ENCODE measurements around the gene FAAH. TPM values are rescaled to one million over a fixed set of nuclear protein-coding genes. Genes with fewer than 3 reads are reported as not detected.

Gene FAAH
- 0.53 and 0.70 TPM in 2 replicates for total RNA-seq (ENCODE audit: low replicate concordance)

GRCh38 chr1:46394108-46394871 lies at the start of gene FAAH:
Gene FAAH, plus strand, starts transcription at chr1:46394317. Its CDS starts 32 bp downstream, at chr1:46394349.

Other genes starting within 250 kb of the FAAH start
- 0.35 and 0.68 TPM in 2 replicates for gene TSPAN1, start 219.2 kb upstream of the FAAH start, total RNA-seq (ENCODE audit: low replicate concordance)
- gene P3R3URF, start 217.8 kb upstream of the FAAH start, total RNA-seq (ENCODE audit: low replicate concordance) = not detected in 2 replicates
- gene POMGNT1, start 195.9 kb upstream of the FAAH start, total RNA-seq (ENCODE audit: low replicate concordance) = 26.1 and 46.4 TPM in 2 replicates
- 3.5 and 5.5 TPM in 2 replicates for gene LURAP1, start 191.0 kb upstream of the FAAH start, total RNA-seq (ENCODE audit: low replicate concordance)
- gene RAD54L, start 146.6 kb upstream of the FAAH start, total RNA-seq (ENCODE audit: low replicate concordance) = 0.82 and 1.6 TPM in 2 replicates
- gene LRRC41, start 90.7 kb upstream of the FAAH start, total RNA-seq (ENCODE audit: low replicate concordance) = 36.2 and 66.6 TPM in 2 replicates
- gene UQCRH, start 90.6 kb upstream of the FAAH start, total RNA-seq (ENCODE audit: low replicate concordance) = 750 and 1,189 TPM in 2 replicates
- gene NSUN4, start 53.5 kb upstream of the FAAH start, total RNA-seq (ENCODE audit: low replicate concordance) = 15.4 and 16.3 TPM in 2 replicates
- not detected in 2 replicates for gene DMBX1, start 95.5 kb downstream of the FAAH start, total RNA-seq (ENCODE audit: low replicate concordance)
- not detected in 2 replicates for gene KNCN, start 157.3 kb downstream of the FAAH start, total RNA-seq (ENCODE audit: low replicate concordance)
- 14.2 and 16.9 TPM in 2 replicates for gene MKNK1, start 210.0 kb downstream of the FAAH start, total RNA-seq (ENCODE audit: low replicate concordance)
- gene MOB3C, start 222.5 kb downstream of the FAAH start, total RNA-seq (ENCODE audit: low replicate concordance) = 9.6 and 15.1 TPM in 2 replicates

Data from smooth muscle cell of the coronary artery (primary cell).